OCI-LY7 (cell line): ENCODE measurements around the gene CHST11. TPM values are rescaled to one million over a fixed set of nuclear protein-coding genes. Genes with fewer than 3 reads are reported as not detected.

Source experiments
- BruUV-seq: library from RNA; stranded (reverse); fragments of 400-500 nt; replicated peaks from 2 replicates; lab custom pipeline; 2021; lab: Mats Ljungman, UMichigan
- CTCF ChIA-PET: fragments of 300-600 bp; sonication (Branson Sonifier 250); formaldehyde crosslinking; loops from one replicate; lab custom pipeline; 2022; ENCODE audit warnings: antibody characterized with exemption; ENCODE audit not compliant: unreplicated experiment; lab: Charles Lee
- POLR2A ChIA-PET: fragments of 300-600 bp; sonication (Branson Sonifier 250); formaldehyde crosslinking; loops from one replicate; lab custom pipeline; 2022; ENCODE audit warnings: antibody characterized with exemption; lab: Charles Lee
- DNase-seq: peaks from one replicate; pipeline ENCODE4 v3.0.0-alpha.2; 2015; ENCODE audit warnings: low spot score
- H2AFZ ChIP-seq: fragments of 200-600 bp; sonication (generic), shearing (Covaris generic); 2 replicates; pipeline ENCODE4 v1.6.1; 2014; ENCODE audit warnings: mild to moderate bottlenecking, antibody characterized with exemption, low read length, moderate library complexity
- H3K27ac ChIP-seq: fragments of 200-600 bp; sonication (generic); 2 replicates; pipeline ENCODE4 v1.5.1; 2014; ENCODE audit warnings: mixed run types, low read depth, mild to moderate bottlenecking, moderate library complexity, low read length, inconsistent platforms; ENCODE audit not compliant: poor library complexity, severe bottlenecking
- H3K36me3 ChIP-seq: fragments of 200-600 bp; sonication (generic); 2 replicates; pipeline ENCODE4 v1.6.1; 2014; ENCODE audit warnings: mild to moderate bottlenecking, antibody characterized with exemption, low read length, moderate library complexity, mixed read lengths; ENCODE audit not compliant: insufficient read depth
- H3K4me1 ChIP-seq: fragments of 200-600 bp; sonication (generic); 2 replicates; pipeline ENCODE4 v1.5.1; 2014; ENCODE audit warnings: mild to moderate bottlenecking, low read length; ENCODE audit not compliant: insufficient read depth, poor library complexity, severe bottlenecking
- H3K4me2 ChIP-seq: fragments of 200-600 bp; sonication (generic); 2 replicates; pipeline ENCODE4 v1.6.1; 2014; ENCODE audit warnings: mild to moderate bottlenecking, low read length
- H3K4me3 ChIP-seq: fragments of 200-600 bp; sonication (generic); 2 replicates; pipeline ENCODE4 v1.5.1; 2014; ENCODE audit warnings: mild to moderate bottlenecking, low read depth, low read length; ENCODE audit not compliant: poor library complexity, severe bottlenecking
- H3K79me2 ChIP-seq: fragments of 200-600 bp; sonication (generic); 2 replicates; pipeline ENCODE4 v1.6.1; 2016; ENCODE audit warnings: low read depth, mild to moderate bottlenecking, low read length, moderate library complexity, mixed read lengths; ENCODE audit not compliant: insufficient read depth
- H3K9me2 ChIP-seq: fragments of 200-600 bp; sonication (generic); 2 replicates; pipeline ENCODE4 v1.6.1; 2016; ENCODE audit warnings: mild to moderate bottlenecking, low read length, mixed read lengths; ENCODE audit not compliant: insufficient read depth
- H3K9me3 ChIP-seq: fragments of 200-600 bp; sonication (generic); 2 replicates; pipeline ENCODE4 v1.6.1; 2014; ENCODE audit warnings: mild to moderate bottlenecking, mixed run types, low read length, mixed read lengths
- H4K20me1 ChIP-seq: fragments of 200-600 bp; sonication (generic); 2 replicates; pipeline ENCODE4 v1.6.1; 2014; ENCODE audit warnings: mild to moderate bottlenecking, antibody characterized with exemption, low read length, moderate library complexity, mixed read lengths; ENCODE audit not compliant: insufficient read depth
- CTCF ChIP-seq: fragments of 200-600 bp; sonication (generic); conservative IDR thresholded peaks from 2 replicates; pipeline ENCODE4 v1.5.1; 2014; ENCODE audit warnings: mild to moderate bottlenecking, antibody characterized with exemption, low read length, moderate library complexity, mixed read lengths
- EZH2phosphoT487 ChIP-seq: fragments of 200-600 bp; sonication (generic); IDR thresholded peaks from 2 replicates; pipeline ENCODE4 v1.6.1; 2018; ENCODE audit warnings: low read depth, borderline replicate concordance, mild to moderate bottlenecking, mixed run types, antibody characterized with exemption, low read length, moderate library complexity, mixed read lengths
- intact Hi-C: fragments of 100-400 bp; cut with micrococcal nuclease; formaldehyde crosslinking; loops from one replicate; pipeline ENCODE4 v1.10.0; 2022; ENCODE audit not compliant: unreplicated experiment
- total RNA-seq, 2 experiments: library from RNA; depleted of rRNA in 1 of 2; stranded (reverse); fragments of >200 nt in 1 of 2; shearing (Covaris generic) in 1 of 2; gene quantifications; 2 replicates each; pipeline ENCODE4 v1.2.3, GENCODE V29; 2014 to 2022

CHST11 gene
- total RNA-seq, 2 experiments from 2014 or later = 15.2 to 41.6 TPM

- no peak overlapping the region for H3K4me3 ChIP-seq
- H3K79me2 ChIP-seq = no peaks in the 10 kb centered on the region
- ChIA-PET POLR2A (no interaction called here), CTCF (no interaction called here)
- no peak overlapping the region for H2AFZ ChIP-seq
- no peak overlapping the region for H3K4me2 ChIP-seq
- no peaks in the 10 kb centered on the region for H3K9me2 ChIP-seq
- H3K27ac ChIP-seq = no peak overlapping the region
- no peak for TF ChIP-seq EZH2phosphoT487
- no peak for TF ChIP-seq CTCF
- no peaks in the 10 kb centered on the region for H3K36me3 ChIP-seq
- no TSS peak for BruUV-seq
- H3K9me3 ChIP-seq = no peaks in the 10 kb centered on the region
- no peaks in the 10 kb centered on the region for H4K20me1 ChIP-seq
- DNase-seq = no peak
- peaks cover 15% of the 10 kb centered on the region for H3K4me1 ChIP-seq
- intact Hi-C loops = no loop called here
These were observed 228.6 kb downstream of the CHST11 start for GRCh38 chr12:104685366-104685765.

- no peaks in the 10 kb centered on the region for H3K36me3 ChIP-seq
- ChIA-PET CTCF (no interaction called here), POLR2A (interaction anchor here (0.6 kb wide), 1 partner anchor 366 kb away, joined by 3 read pairs; no protein-coding TSS in a partner anchor)
- H4K20me1 ChIP-seq = no peaks in the 10 kb centered on the region
- H3K4me3 ChIP-seq = no peak overlapping the region
- intact Hi-C loops = no loop called here
- TF ChIP-seq EZH2phosphoT487 (no peak), CTCF (no peak)
- peaks cover 9% of the 10 kb centered on the region for H3K4me1 ChIP-seq
- H3K9me2 ChIP-seq = no peaks in the 10 kb centered on the region
- H3K79me2 ChIP-seq = no peaks in the 10 kb centered on the region
- BruUV-seq = no TSS peak
- no peak overlapping the region for H3K4me2 ChIP-seq
- DNase-seq = no peak
- H2AFZ ChIP-seq = no peak overlapping the region
- no peaks in the 10 kb centered on the region for H3K9me3 ChIP-seq
- no peak overlapping the region for H3K27ac ChIP-seq
These were observed 229.4 kb downstream of the CHST11 start for GRCh38 chr12:104686196-104686595.

- no peaks in the 10 kb centered on the region for H4K20me1 ChIP-seq
- H2AFZ ChIP-seq = no peak overlapping the region
- DNase-seq = no peak
- intact Hi-C loops = no loop called here
- no peak overlapping the region for H3K27ac ChIP-seq
- no TSS peak for BruUV-seq
- no peaks in the 10 kb centered on the region for H3K9me3 ChIP-seq
- no peaks in the 10 kb centered on the region for H3K9me2 ChIP-seq
- H3K4me3 ChIP-seq = no peak overlapping the region
- no peaks in the 10 kb centered on the region for H3K79me2 ChIP-seq
- peaks cover under 1% of the 10 kb centered on the region for H3K4me1 ChIP-seq
- ChIA-PET POLR2A (interaction anchor here (0.6 to 1.1 kb wide), 3 partner anchors 14 to 301 kb away, joined by 3 to 4 read pairs (median 3); no protein-coding TSS in a partner anchor), CTCF (no interaction called here)
- TF ChIP-seq EZH2phosphoT487 (no peak), CTCF (no peak)
- H3K4me2 ChIP-seq = no peak overlapping the region
- peaks cover 8% of the 10 kb centered on the region for H3K36me3 ChIP-seq
These were observed 231.2 kb downstream of the CHST11 start for GRCh38 chr12:104687823-104688573.
